Measurements from ENCODE around the gene CRMP1.

DNA sequence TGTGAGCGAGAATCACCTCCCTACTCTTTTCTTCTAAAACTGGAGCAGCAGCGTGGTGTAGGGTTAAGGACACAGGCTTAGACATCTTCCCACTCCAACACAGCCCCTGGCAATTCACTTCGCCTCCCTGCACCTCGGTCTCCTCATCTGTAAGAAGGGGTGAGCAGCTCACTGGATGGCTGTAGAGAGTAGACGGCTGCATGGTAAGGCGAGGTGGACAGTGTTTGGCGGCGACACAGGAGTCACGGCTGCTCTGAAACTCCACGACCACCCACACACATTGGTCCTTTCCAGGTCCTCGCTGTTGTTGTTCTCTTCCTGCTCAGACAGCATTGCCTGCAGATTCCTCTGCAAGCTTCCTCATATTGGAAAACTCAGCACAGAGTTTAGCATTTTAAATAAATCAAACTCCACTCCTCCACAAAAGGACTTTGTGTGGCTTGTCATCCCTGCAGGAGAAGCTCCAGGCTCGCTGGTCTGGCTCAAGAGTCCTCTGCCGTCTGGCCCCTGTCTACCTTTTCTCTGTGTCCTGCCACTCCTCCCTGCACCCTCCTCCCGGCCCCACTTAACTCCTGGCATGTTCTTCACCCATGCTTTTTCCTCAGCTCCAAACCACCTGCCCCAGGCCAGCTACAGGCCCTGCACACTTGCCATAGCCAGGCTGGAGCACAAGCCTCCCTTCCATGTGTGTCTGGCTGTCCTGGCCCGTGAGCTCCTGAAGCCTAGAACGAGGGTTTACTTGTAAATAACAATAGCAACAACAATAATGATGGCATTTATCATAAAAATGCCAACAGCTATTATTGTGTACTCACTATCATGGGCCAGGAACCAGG is 41.3 kb upstream of the CRMP1 start:
- no peak for TF ChIP-seq SUZ12 (IDR thresholded peaks at IDR 0.05)
- TF ChIP-seq SP1 (IDR thresholded peaks at IDR 0.05), result no peak
- TF ChIP-seq FOXM1 (IDR thresholded peaks at IDR 0.05; ENCODE audit: borderline replicate concordance), result no peak

Data from HEK293T (cell line).